Gastrocnemius medialis (tissue), 4 donors: ENCODE measurements around the gene MTCL1.

Experiments
- CTCF ChIP-seq, 5 experiments: fragments of 450-650 bp in 3 of 5; fragments of 200-600 bp in 2 of 5; sonication (generic) in 2 of 5; IDR thresholded peaks in 4 of 5; conservative IDR thresholded peaks in 1 of 5; 1 replicate in 4 of 5; 2 replicates in 1 of 5; pipeline ENCODE4 v1.5.1; 2016 to 2019; ENCODE audit warnings: antibody characterized with exemption in 5 of 5, mild to moderate bottlenecking in 3 of 5, moderate library complexity in 3 of 5
- POLR2A ChIP-seq, 2 donors: fragments of 450-650 bp; IDR thresholded peaks; one replicate each; pipeline ENCODE4 v1.6.1; 2017; ENCODE audit warnings: antibody characterized with exemption in 2 of 2, mild to moderate bottlenecking in 2 of 2, moderate library complexity in 2 of 2

GRCh38 chr18:8824846-8825245 is 119.5 kb downstream of the MTCL1 start:
- no peak for TF ChIP-seq CTCF (IDR thresholded peaks at IDR 0.05 in 4 of 5, conservative IDR thresholded peaks at IDR 0.05 in 1 of 5)
- no peak for TF ChIP-seq POLR2A (IDR thresholded peaks at IDR 0.05)
